HAP-1 (cell line): ENCODE data around the gene ZFP62.

Source experiments
- DNase-seq, 2 experiments: peaks; one replicate each; pipeline ENCODE4 v3.0.0-alpha.2; 2016 to 2020; ENCODE audit warnings: low spot score in 2 of 2
- H3K27me3 ChIP-seq: fragments of 250-450 bp; sonication (Bioruptor Pico); 2 replicates; pipeline ENCODE4 v1.5.1; 2020; ENCODE audit warnings: low read depth, mild to moderate bottlenecking, moderate library complexity
- H3K36me3 ChIP-seq: fragments of 250-450 bp; sonication (Bioruptor Pico); replicated peaks from 2 replicates; pipeline ENCODE4 v1.5.1; 2020; ENCODE audit warnings: mild to moderate bottlenecking
- H3K4me1 ChIP-seq: fragments of 250-450 bp; sonication (Bioruptor Pico); 2 replicates; pipeline ENCODE4 v1.5.1; 2020; ENCODE audit warnings: mild to moderate bottlenecking
- H3K4me3 ChIP-seq: fragments of 250-450 bp; sonication (Bioruptor Pico); 2 replicates; pipeline ENCODE4 v1.5.1; 2020; ENCODE audit warnings: mild to moderate bottlenecking, moderate library complexity
- H3K9me3 ChIP-seq: fragments of 250-450 bp; sonication (Bioruptor Pico); 2 replicates; pipeline ENCODE4 v1.5.1; 2020; ENCODE audit warnings: mild to moderate bottlenecking, moderate library complexity
- in situ Hi-C: fragments of 300-500 bp; cut with MboI; formaldehyde crosslinking; loops from 3 replicates; pipeline ENCODE4 v1.14.3; 2020; ENCODE audit warnings: low sequenced_read_pairs, inconsistent platforms, mixed read lengths

ZFP62 gene

DNA sequence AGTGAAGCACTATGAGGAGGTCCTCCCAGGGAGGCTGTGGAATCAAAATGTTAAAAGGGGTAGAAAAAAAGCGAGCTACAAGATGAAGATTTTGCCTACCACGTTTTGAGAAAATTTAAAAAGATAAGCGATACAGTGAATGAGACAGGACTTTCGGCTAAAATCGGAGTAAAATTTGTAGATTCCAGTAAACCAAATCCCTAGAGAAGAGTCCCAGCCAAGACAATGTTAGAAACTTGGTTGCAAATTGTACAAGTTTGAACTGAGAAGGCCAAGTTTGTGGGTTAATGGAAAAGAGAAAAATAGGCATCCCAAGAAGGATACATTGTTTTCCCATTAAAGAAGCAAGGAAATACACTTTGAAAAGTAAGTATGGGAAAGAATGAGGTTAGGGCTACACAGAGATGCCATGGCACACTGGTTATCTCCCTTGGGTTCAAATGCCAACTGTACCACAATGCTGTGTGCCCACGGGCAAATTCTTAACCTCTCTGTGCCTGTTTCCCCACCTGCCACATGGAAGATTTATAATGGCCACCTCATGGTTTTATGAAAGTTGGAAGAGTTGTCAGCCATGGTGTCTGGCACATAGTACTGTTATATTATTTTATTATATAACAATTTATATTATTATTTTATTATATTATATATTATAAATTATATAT, 42.3 kb downstream of the ZFP62 start:
- no peak for DNase-seq
- no peaks in the 10 kb centered on the region for H3K9me3 ChIP-seq
- H3K4me1 ChIP-seq = peaks cover 15% of the 10 kb centered on the region

DNA sequence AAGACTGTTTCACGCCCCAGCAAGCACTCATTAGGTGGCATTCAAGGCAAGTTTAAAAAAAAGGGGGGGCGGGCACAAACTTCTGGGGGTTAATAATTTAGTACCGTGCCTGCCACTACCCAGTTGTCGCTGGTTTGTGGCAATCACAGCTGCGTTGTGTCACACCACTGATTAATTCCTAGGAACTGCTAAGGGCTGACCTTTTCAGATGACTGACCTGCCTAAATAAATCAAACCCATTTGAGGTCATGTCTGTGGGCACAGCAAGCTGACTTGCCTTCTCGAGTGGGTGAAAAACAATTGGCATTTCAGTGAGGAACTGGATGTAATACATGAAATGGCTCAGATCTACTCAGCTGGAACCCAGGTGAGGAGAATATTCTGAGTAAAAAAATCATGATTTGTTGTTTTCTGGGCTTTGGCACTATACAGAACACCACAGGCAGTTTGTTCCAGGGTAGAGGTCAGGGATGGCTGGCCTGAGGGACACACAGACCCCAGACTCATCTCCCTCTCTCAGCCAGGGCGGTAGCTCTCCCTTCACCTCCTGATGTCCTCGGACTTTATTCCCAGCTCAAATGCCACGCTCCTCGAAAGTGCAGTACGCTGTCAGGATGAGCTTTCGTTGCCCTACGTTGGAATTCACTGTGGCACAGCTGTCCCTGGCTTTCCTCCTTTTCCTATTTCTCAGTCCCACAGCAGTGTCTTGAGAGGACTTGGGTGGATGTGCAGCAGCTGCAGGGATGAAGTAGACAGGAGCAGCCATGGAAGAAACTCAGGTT, 43.0 kb downstream of the ZFP62 start:
- in situ Hi-C loops = no loop called here
- DNase-seq = no peak
- H3K4me1 ChIP-seq = peaks cover 15% of the 10 kb centered on the region

More for the DNA sequence above, 42.3 kb downstream of the ZFP62 start:
- Histone ChIP-seq H3K4me3 (no peak overlapping the region), H3K27me3 (peaks cover 9% of the 10 kb centered on the region), H3K36me3 (no peaks in the 10 kb centered on the region)
- in situ Hi-C loops = no loop called here

DNA sequence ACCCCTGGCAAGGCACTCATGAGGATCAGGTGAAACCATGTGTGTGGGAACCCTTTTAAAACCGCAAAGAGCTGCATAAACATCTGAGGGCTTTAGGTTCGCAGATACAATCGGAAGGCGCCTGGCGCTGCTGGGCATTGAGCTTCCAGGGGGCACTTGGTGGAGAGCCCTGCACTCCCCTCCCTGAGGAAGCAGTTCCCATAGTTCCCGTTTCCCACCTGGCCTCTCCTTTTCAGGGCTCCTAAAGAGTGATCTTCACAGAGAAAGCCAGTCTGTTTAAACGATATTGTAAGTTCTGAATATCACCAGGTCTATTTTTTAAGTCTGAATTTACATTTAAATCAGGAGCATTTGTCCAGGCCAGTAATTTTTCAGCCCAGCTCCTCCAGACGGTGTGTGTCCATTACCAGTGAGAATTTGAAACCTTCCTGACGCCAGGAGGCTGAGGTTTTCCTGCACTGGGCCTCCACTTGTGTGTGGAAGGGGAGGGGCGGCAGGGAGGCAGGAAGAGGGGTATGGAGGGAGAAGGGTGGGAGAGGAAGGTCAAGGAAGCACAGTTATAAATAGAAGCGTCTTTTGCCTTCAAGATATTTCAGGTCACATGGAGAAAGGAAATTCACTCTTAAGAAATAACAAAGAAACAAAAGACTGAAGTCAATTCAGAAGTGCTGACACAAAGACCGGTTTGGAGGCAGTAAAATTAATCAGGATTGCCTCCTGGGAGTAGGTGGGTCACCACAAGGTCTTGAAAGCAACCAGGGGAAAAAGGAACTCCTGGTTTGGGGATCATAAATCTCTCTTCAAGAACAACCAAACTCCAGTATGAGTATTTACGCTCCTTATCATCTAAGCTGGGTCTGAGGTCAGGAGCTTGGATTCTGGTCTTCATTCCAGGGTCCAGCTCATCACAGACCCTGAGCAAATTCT, 44.2 kb downstream of the ZFP62 start:
- peaks cover 15% of the 10 kb centered on the region for H3K4me1 ChIP-seq
- DNase-seq = peak; percentile 76 to 87
- H3K27me3 ChIP-seq = peaks cover 9% of the 10 kb centered on the region
- no peak overlapping the region for H3K4me3 ChIP-seq
- in situ Hi-C loops = no loop called here
- no peaks in the 10 kb centered on the region for H3K9me3 ChIP-seq
- no peaks in the 10 kb centered on the region for H3K36me3 ChIP-seq

More for the DNA sequence above, 43.0 kb downstream of the ZFP62 start:
- H3K9me3 ChIP-seq = no peaks in the 10 kb centered on the region
- H3K36me3 ChIP-seq = no peaks in the 10 kb centered on the region
- peaks cover 9% of the 10 kb centered on the region for H3K27me3 ChIP-seq
- H3K4me3 ChIP-seq = no peak overlapping the region

DNA sequence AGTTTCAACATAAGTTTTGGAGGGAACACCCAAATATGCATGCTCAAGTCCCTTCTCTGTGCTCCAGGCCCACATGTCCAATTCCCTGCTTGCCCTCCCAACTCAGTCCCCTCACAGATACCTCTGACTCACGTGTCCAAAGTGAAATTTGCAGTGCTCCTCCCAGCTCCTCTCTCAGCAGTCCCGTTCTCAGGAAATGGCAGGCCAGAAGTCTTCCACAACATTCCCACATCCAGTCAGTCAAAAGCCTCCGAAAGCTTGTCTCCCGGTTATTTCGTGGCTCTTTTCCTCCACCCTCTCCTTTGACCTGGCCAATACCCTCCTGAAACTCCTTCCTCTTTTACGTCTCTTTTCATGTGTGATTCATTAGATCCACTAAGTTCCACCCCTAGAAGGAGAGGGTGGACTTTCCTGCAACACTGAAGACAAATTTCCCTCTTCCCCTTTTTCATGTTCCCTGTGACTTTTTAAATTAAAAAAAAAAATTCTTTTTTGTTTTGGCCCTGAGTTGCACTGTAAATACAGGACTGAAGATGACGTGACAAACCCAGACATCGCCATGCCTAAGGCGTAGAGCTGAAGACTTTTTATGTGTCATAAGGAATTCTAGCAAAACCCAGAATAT, 45.7 kb downstream of the ZFP62 start:
- Histone ChIP-seq H3K4me1 (peaks cover 24% of the 10 kb centered on the region), H3K27me3 (peaks cover 9% of the 10 kb centered on the region; the same call in 1 of the 2 replicates), H3K9me3 (no peaks in the 10 kb centered on the region), H3K4me3 (no peak overlapping the region), H3K36me3 (no peaks in the 10 kb centered on the region)
- in situ Hi-C loops = no loop called here
- DNase-seq = no peak

DNA sequence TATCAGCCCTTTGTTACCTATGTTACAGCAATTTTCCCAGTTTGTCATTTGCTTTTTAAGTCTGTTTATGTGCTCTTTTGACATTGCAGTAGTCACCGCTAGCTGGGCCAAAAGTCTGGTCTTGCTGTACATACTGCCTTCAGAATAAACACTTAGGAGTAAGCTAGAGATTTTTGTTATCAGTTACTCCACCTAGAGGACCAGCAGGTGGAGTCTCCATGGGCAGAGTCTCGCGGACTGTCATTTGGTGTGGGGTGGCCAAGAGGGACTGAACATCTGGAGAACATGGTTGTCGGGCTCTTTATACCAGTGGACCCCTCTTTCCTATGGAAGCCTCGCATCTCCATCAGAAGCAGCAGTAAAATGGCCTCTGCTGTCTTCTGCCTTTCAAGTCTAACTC, 47.7 kb downstream of the ZFP62 start:
- Histone ChIP-seq H3K36me3 (no peaks in the 10 kb centered on the region), H3K4me1 (peaks cover 36% of the 10 kb centered on the region), H3K27me3 (peaks cover 4% of the 10 kb centered on the region; the same call in 1 of the 2 replicates), H3K4me3 (no peak overlapping the region), H3K9me3 (no peaks in the 10 kb centered on the region)
- in situ Hi-C loops = no loop called here
- no peak for DNase-seq

DNA sequence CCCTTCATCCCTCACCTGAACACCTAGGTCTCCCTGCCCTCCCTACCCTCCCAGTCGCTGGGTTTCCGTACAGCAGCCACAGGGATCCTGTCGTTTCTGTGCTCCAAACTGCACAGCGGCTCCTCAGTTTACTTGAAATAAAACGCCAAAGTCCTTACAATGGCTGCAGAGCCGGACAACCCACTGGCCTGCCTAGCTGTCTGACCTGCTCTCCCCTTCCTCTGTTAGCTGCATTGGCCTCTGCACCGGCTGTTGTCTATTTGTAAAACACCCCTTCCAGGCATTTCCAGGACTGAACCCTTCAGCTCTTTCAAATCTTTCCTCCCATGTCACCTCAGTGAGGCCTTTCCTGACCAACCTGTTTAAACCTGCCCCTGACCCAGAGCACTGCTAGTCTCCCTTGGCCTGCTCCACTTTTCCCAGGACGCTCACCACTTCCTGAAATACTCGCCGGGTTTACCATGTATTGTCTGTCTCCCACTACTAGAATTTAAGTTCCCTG, 49.4 kb downstream of the ZFP62 start:
- in situ Hi-C loops = no loop called here
- peaks cover 36% of the 10 kb centered on the region for H3K4me1 ChIP-seq

GRCh38 chr5:180810959-180811622, 50.0 kb downstream of the ZFP62 start:
- DNase-seq = no peak
- Histone ChIP-seq H3K4me3 (peak overlapping the region; percentile 62), H3K27me3 (no peaks in the 10 kb centered on the region), H3K36me3 (no peaks in the 10 kb centered on the region; the same call in 1 of the 2 replicates), H3K9me3 (no peaks in the 10 kb centered on the region), H3K4me1 (peaks cover 32% of the 10 kb centered on the region)
- in situ Hi-C loops = no loop called here

More for the DNA sequence above, 49.4 kb downstream of the ZFP62 start:
- Histone ChIP-seq H3K27me3 (no peaks in the 10 kb centered on the region), H3K36me3 (no peaks in the 10 kb centered on the region; the same call in 1 of the 2 replicates), H3K9me3 (no peaks in the 10 kb centered on the region), H3K4me3 (no peak overlapping the region)
- no peak for DNase-seq

GRCh38 chr5:180810210-180810958, 50.7 kb downstream of the ZFP62 start:
- H3K27me3 ChIP-seq = no peaks in the 10 kb centered on the region

GRCh38 chr5:180809403-180810209, 51.5 kb downstream of the ZFP62 start:
- H3K27me3 ChIP-seq = no peaks in the 10 kb centered on the region
- peak; percentile 89 to 96 for DNase-seq
- peaks cover 46% of the 10 kb centered on the region for H3K4me1 ChIP-seq
- no peaks in the 10 kb centered on the region for H3K9me3 ChIP-seq
- H3K4me3 ChIP-seq = peak overlapping the region; percentile 62
- H3K36me3 ChIP-seq = no peaks in the 10 kb centered on the region; the same call in 1 of the 2 replicates
- in situ Hi-C loops = no loop called here

More at GRCh38 chr5:180810210-180810958, 50.7 kb downstream of the ZFP62 start:
- in situ Hi-C loops = no loop called here
- H3K4me1 ChIP-seq = peaks cover 39% of the 10 kb centered on the region
- DNase-seq = peak; percentile 89 to 95
- no peaks in the 10 kb centered on the region for H3K9me3 ChIP-seq
- peak overlapping the region; percentile 62 for H3K4me3 ChIP-seq
- H3K36me3 ChIP-seq = no peaks in the 10 kb centered on the region; the same call in 1 of the 2 replicates

- H3K36me3 ChIP-seq = no peaks in the 10 kb centered on the region; the same call in 1 of the 2 replicates
- in situ Hi-C loops = no loop called here
- peaks cover 46% of the 10 kb centered on the region for H3K4me1 ChIP-seq
- no peaks in the 10 kb centered on the region for H3K9me3 ChIP-seq
- no peaks in the 10 kb centered on the region for H3K27me3 ChIP-seq
- no peak overlapping the region for H3K4me3 ChIP-seq
- no peak for DNase-seq
Observed at GRCh38 chr5:180808461-180809000, 52.5 kb downstream of the ZFP62 start.

- Histone ChIP-seq H3K36me3 (no peaks in the 10 kb centered on the region; the same call in 1 of the 2 replicates), H3K9me3 (no peaks in the 10 kb centered on the region), H3K4me3 (no peak overlapping the region), H3K4me1 (peaks cover 50% of the 10 kb centered on the region), H3K27me3 (no peaks in the 10 kb centered on the region)
- no peak for DNase-seq
- in situ Hi-C loops = no loop called here
Observed at GRCh38 chr5:180807654-180808414, 53.2 kb downstream of the ZFP62 start.
